ENCODE data around the gene PIPOX.
A peak's percentile ranks its signal among the peaks of the same experiment; 100 is the strongest.

The PIPOX gene

GRCh38 chr17:29042679-29043538 is at the start of gene PIPOX:
Gene PIPOX (plus strand): TSS chr17:29043141. CDS start chr17:29043226, 85 bp downstream.
- peak; percentile 89 to 94 for DNase-seq

GRCh38 chr17:28993645-28994426 is 49.1 kb upstream of the PIPOX start:
- no peak for DNase-seq

GRCh38 chr17:28996554-28997096 is 46.3 kb upstream of the PIPOX start:
- DNase-seq: no peak

GRCh38 chr17:28997806-28998205 is 45.1 kb upstream of the PIPOX start:
- DNase-seq: peak; percentile 61 to 70

GRCh38 chr17:28999206-28999605 is 43.7 kb upstream of the PIPOX start:
- DNase-seq: peak in 1 of 2 experiments; percentile 35

GRCh38 chr17:29000973-29001372 is 42.0 kb upstream of the PIPOX start:
- no peak for DNase-seq

GRCh38 chr17:29002811-29003210 is 40.1 kb upstream of the PIPOX start:
- DNase-seq: no peak

- DNase-seq: no peak
These were observed 39.7 kb upstream of the PIPOX start for GRCh38 chr17:29003289-29003688.

- no peak for DNase-seq
These were observed 38.8 kb upstream of the PIPOX start for GRCh38 chr17:29004081-29004692.

GRCh38 chr17:29005936-29006511 is 36.9 kb upstream of the PIPOX start, which contains the start of gene SEZ6:
Gene SEZ6 (minus strand): TSS chr17:29006033. CDS start chr17:29005869, 164 bp downstream.
- DNase-seq: peak; percentile 59 to 72

GRCh38 chr17:29007456-29007855 is 35.5 kb upstream of the PIPOX start:
- no peak for DNase-seq

- DNase-seq: no peak
These were observed 35.0 kb upstream of the PIPOX start for GRCh38 chr17:29007860-29008455.

- DNase-seq: peak in 1 of 2 experiments; percentile 22
These were observed 34.4 kb upstream of the PIPOX start for GRCh38 chr17:29008591-29008990.

GRCh38 chr17:29010129-29010528 is 32.8 kb upstream of the PIPOX start:
- peak in 1 of 2 experiments; percentile 55 for DNase-seq

GRCh38 chr17:29010586-29010985 is 32.4 kb upstream of the PIPOX start:
- DNase-seq: peak; percentile 21 to 78

GRCh38 chr17:29012535-29012934 is 30.4 kb upstream of the PIPOX start:
- no peak for DNase-seq

- DNase-seq: no peak
These were observed 28.2 kb upstream of the PIPOX start for GRCh38 chr17:29014716-29015115.

GRCh38 chr17:29016345-29017210 is 26.4 kb upstream of the PIPOX start:
- no peak for DNase-seq

GRCh38 chr17:29018788-29019474 is 24.0 kb upstream of the PIPOX start:
- DNase-seq: peak in 1 of 2 experiments; percentile 49

GRCh38 chr17:29019475-29020181 is 23.3 kb upstream of the PIPOX start:
- DNase-seq: no peak

All from NCI-H2081 (cell line).